ENCODE data around the gene TTLL1. TPM values are rescaled to one million over a fixed set of nuclear protein-coding genes. Genes with fewer than 3 reads are reported as not detected.

The TTLL1 gene
- total and polyA plus RNA-seq, 4 donors = 21.6 to 33.6 (median 29.4) TPM

- 52% methylated on average over 18 of the region's 20 CpGs for WGBS (ENCODE audit: insufficient coverage)
- Histone ChIP-seq H3K4me3 (ENCODE audit: low read depth, low read length) (no peak overlapping the region), H3K27ac (ENCODE audit: low read depth, low read length) (no peak overlapping the region), H3K27me3 (ENCODE audit: control insufficient read depth, insufficient read depth, low read length) (no peaks in the 10 kb centered on the region), H3K4me1 (ENCODE audit: control insufficient read depth, insufficient read depth, low read length) (peaks cover 2% of the 10 kb centered on the region), H3K36me3 (ENCODE audit: control insufficient read depth, insufficient read depth, low read length) (peaks cover 56% of the 10 kb centered on the region), H3K9me3 (ENCODE audit: control insufficient read depth, insufficient read depth, low read length) (no peaks in the 10 kb centered on the region)
- DNase-seq (ENCODE audit: low read depth in 4 of 6, low spot score in 6 of 6) = no peak
These were observed 39.8 kb upstream of the TTLL1 start for GRCh38 chr22:43128928-43129424.

GRCh38 chr22:43128116-43128515, 38.9 kb upstream of the TTLL1 start:
- Histone ChIP-seq H3K9me3 (ENCODE audit: control insufficient read depth, insufficient read depth, low read length) (no peaks in the 10 kb centered on the region), H3K4me3 (ENCODE audit: low read depth, low read length) (no peak overlapping the region), H3K4me1 (ENCODE audit: control insufficient read depth, insufficient read depth, low read length) (peaks cover 2% of the 10 kb centered on the region), H3K27ac (ENCODE audit: low read depth, low read length) (no peak overlapping the region), H3K36me3 (ENCODE audit: control insufficient read depth, insufficient read depth, low read length) (peaks cover 49% of the 10 kb centered on the region), H3K27me3 (ENCODE audit: control insufficient read depth, insufficient read depth, low read length) (no peaks in the 10 kb centered on the region)
- DNase-seq (ENCODE audit: low read depth in 4 of 6, low spot score in 6 of 6) = no peak
- 83% methylated on average over 9 of the region's 13 CpGs for WGBS (ENCODE audit: insufficient coverage)

GRCh38 chr22:43127166-43127908, 38.1 kb upstream of the TTLL1 start:
- Histone ChIP-seq H3K4me3 (ENCODE audit: low read depth, low read length) (no peak overlapping the region), H3K27ac (ENCODE audit: low read depth, low read length) (no peak overlapping the region), H3K27me3 (ENCODE audit: control insufficient read depth, insufficient read depth, low read length) (no peaks in the 10 kb centered on the region), H3K36me3 (ENCODE audit: control insufficient read depth, insufficient read depth, low read length) (peaks cover 41% of the 10 kb centered on the region), H3K4me1 (ENCODE audit: control insufficient read depth, insufficient read depth, low read length) (peaks cover 2% of the 10 kb centered on the region), H3K9me3 (ENCODE audit: control insufficient read depth, insufficient read depth, low read length) (no peaks in the 10 kb centered on the region)
- WGBS (ENCODE audit: insufficient coverage) = 95% methylated on average over 16 of the region's 17 CpGs
- no peak for DNase-seq (ENCODE audit: low read depth in 4 of 6, low spot score in 6 of 6)

- Histone ChIP-seq H3K9me3 (ENCODE audit: control insufficient read depth, insufficient read depth, low read length) (no peaks in the 10 kb centered on the region), H3K36me3 (ENCODE audit: control insufficient read depth, insufficient read depth, low read length) (peaks cover 34% of the 10 kb centered on the region), H3K27me3 (ENCODE audit: control insufficient read depth, insufficient read depth, low read length) (no peaks in the 10 kb centered on the region), H3K4me1 (ENCODE audit: control insufficient read depth, insufficient read depth, low read length) (peaks cover 2% of the 10 kb centered on the region), H3K27ac (ENCODE audit: low read depth, low read length) (no peak overlapping the region), H3K4me3 (ENCODE audit: low read depth, low read length) (no peak overlapping the region)
- DNase-seq (ENCODE audit: low read depth in 4 of 6, low spot score in 6 of 6) = no peak
- WGBS (ENCODE audit: insufficient coverage) = 64% methylated on average over 4 of the region's 5 CpGs
These were observed 37.4 kb upstream of the TTLL1 start for GRCh38 chr22:43126501-43127165.

- H3K9me3 ChIP-seq (ENCODE audit: control insufficient read depth, insufficient read depth, low read length) = no peaks in the 10 kb centered on the region
- peaks cover 8% of the 10 kb centered on the region for H3K36me3 ChIP-seq (ENCODE audit: control insufficient read depth, insufficient read depth, low read length)
- WGBS (ENCODE audit: insufficient coverage) = 79% methylated on average over 3 of the region's 7 CpGs
- DNase-seq (ENCODE audit: low read depth in 4 of 6, low spot score in 6 of 6) = no peak
- no peak overlapping the region for H3K27ac ChIP-seq (ENCODE audit: low read depth, low read length)
- no peak overlapping the region for H3K4me3 ChIP-seq (ENCODE audit: low read depth, low read length)
- H3K4me1 ChIP-seq (ENCODE audit: control insufficient read depth, insufficient read depth, low read length) = no peaks in the 10 kb centered on the region
- peaks cover 3% of the 10 kb centered on the region for H3K27me3 ChIP-seq (ENCODE audit: control insufficient read depth, insufficient read depth, low read length)
These were observed 29.8 kb upstream of the TTLL1 start for GRCh38 chr22:43118953-43119458.

GRCh38 chr22:43118024-43118849, 29.0 kb upstream of the TTLL1 start:
- Histone ChIP-seq H3K27me3 (ENCODE audit: control insufficient read depth, insufficient read depth, low read length) (peaks cover 6% of the 10 kb centered on the region), H3K4me3 (ENCODE audit: low read depth, low read length) (no peak overlapping the region), H3K27ac (ENCODE audit: low read depth, low read length) (no peak overlapping the region), H3K9me3 (ENCODE audit: control insufficient read depth, insufficient read depth, low read length) (no peaks in the 10 kb centered on the region), H3K4me1 (ENCODE audit: control insufficient read depth, insufficient read depth, low read length) (no peaks in the 10 kb centered on the region), H3K36me3 (ENCODE audit: control insufficient read depth, insufficient read depth, low read length) (peaks cover 8% of the 10 kb centered on the region)
- DNase-seq (ENCODE audit: low read depth in 4 of 6, low spot score in 6 of 6) = no peak
- WGBS (ENCODE audit: insufficient coverage) = 65% methylated on average over 21 of the region's 21 CpGs

- Histone ChIP-seq H3K4me3 (ENCODE audit: low read depth, low read length) (no peak overlapping the region), H3K4me1 (ENCODE audit: control insufficient read depth, insufficient read depth, low read length) (no peaks in the 10 kb centered on the region), H3K27me3 (ENCODE audit: control insufficient read depth, insufficient read depth, low read length) (peaks cover 14% of the 10 kb centered on the region), H3K9me3 (ENCODE audit: control insufficient read depth, insufficient read depth, low read length) (no peaks in the 10 kb centered on the region), H3K27ac (ENCODE audit: low read depth, low read length) (no peak overlapping the region), H3K36me3 (ENCODE audit: control insufficient read depth, insufficient read depth, low read length) (peaks cover 8% of the 10 kb centered on the region)
- WGBS (ENCODE audit: insufficient coverage) = 91% methylated on average over 4 of the region's 7 CpGs
- no peak for DNase-seq (ENCODE audit: low read depth in 4 of 6, low spot score in 6 of 6)
These were observed 27.7 kb upstream of the TTLL1 start for GRCh38 chr22:43116932-43117331.

- 60% methylated on average over 5 of the region's 5 CpGs for WGBS (ENCODE audit: insufficient coverage)
- Histone ChIP-seq H3K27me3 (ENCODE audit: control insufficient read depth, insufficient read depth, low read length) (peaks cover 32% of the 10 kb centered on the region), H3K4me3 (ENCODE audit: low read depth, low read length) (no peak overlapping the region), H3K4me1 (ENCODE audit: control insufficient read depth, insufficient read depth, low read length) (peaks cover 16% of the 10 kb centered on the region), H3K27ac (ENCODE audit: low read depth, low read length) (no peak overlapping the region), H3K36me3 (ENCODE audit: control insufficient read depth, insufficient read depth, low read length) (peaks cover 8% of the 10 kb centered on the region), H3K9me3 (ENCODE audit: control insufficient read depth, insufficient read depth, low read length) (no peaks in the 10 kb centered on the region)
- DNase-seq (ENCODE audit: low read depth in 4 of 6, low spot score in 6 of 6) = no peak
These were observed 25.8 kb upstream of the TTLL1 start for GRCh38 chr22:43114958-43115357.

GRCh38 chr22:43113526-43114251, 24.5 kb upstream of the TTLL1 start:
- Histone ChIP-seq H3K27ac (ENCODE audit: low read depth, low read length) (no peak overlapping the region), H3K36me3 (ENCODE audit: control insufficient read depth, insufficient read depth, low read length) (peaks cover 4% of the 10 kb centered on the region), H3K4me3 (ENCODE audit: low read depth, low read length) (no peak overlapping the region), H3K9me3 (ENCODE audit: control insufficient read depth, insufficient read depth, low read length) (no peaks in the 10 kb centered on the region), H3K27me3 (ENCODE audit: control insufficient read depth, insufficient read depth, low read length) (peaks cover 38% of the 10 kb centered on the region), H3K4me1 (ENCODE audit: control insufficient read depth, insufficient read depth, low read length) (peaks cover 18% of the 10 kb centered on the region)
- DNase-seq (ENCODE audit: low read depth in 4 of 6, low spot score in 6 of 6) = peak in 1 of 6 donors; percentile 32
- 72% methylated on average over 9 of the region's 13 CpGs for WGBS (ENCODE audit: insufficient coverage)
